GM19452 (cell line): ENCODE results near the gene TLCD3B.

Source experiments
- ATAC-seq: cut with Tn5 transposase; IDR thresholded peaks from one replicate; pipeline ENCODE4 v1.9.1; 2021; ENCODE audit not compliant: unreplicated experiment

TLCD3B gene

GRCh38 chr16:29975134-29975538, 55.9 kb downstream of the TLCD3B start:
- ATAC-seq: no peak
